ENCODE data around the gene CHCHD6. TPM values are rescaled to one million over a fixed set of nuclear protein-coding genes. Genes with fewer than 3 reads are reported as not detected.

Gene CHCHD6
- total RNA-seq, 1 donor, result 10.9 TPM

DNA sequence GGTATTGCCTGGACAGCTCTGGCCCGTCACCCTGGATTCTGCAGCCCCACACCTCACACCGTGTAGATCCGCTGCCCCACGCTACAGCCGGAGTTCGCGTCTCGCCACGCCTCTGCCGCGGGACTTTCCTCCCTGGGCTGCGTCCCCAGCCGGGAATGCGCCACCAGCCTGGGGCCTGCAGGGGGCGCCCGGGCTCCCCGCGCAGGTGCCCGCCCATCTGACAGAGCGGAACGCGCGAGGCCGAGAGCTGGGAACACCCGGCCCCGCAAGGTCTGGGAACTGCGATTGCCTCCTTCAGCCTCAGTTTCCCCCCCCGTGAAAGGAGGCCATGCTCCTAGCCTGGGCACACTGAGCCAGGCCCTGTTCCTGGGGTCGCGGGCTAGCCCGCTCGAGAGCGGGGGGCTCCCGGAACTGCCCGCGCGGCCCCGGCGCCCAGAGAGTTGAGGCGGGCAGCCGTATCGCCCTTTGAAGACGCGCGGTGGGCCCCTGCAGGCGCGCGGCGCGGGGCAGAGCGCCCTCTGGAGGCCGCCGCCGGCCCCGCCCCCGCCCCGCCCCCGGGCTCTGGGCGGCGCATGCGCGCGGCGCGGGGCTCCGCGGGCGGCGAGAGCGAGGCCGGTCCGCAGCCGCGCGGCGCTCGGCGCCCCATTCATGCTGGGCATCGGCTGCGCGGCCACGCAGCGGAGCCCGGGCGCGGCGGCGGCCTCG, 278.6 kb downstream of the CHCHD6 start, which contains the start of gene PLXNA1:
PLXNA1 (plus strand) TSS at position 645 of the 705 bp plus-strand sequence. CDS start 5,479 bp downstream, outside the sequence.
- Histone ChIP-seq H3K4me1 (ENCODE audit: insufficient read depth, low read length) (peaks cover 23% of the 10 kb centered on the region), H3K79me2 (ENCODE audit: insufficient read depth, low read length) (peaks cover 41% of the 10 kb centered on the region), H2AFZ (ENCODE audit: low read length) (peak within 1 kb of the TSS; percentile 81), H3K27me3 (ENCODE audit: insufficient read depth, low read length) (no peaks in the 10 kb centered on the region), H3K36me3 (ENCODE audit: insufficient read depth, low read length) (no peaks in the 10 kb centered on the region), H3K9me3 (ENCODE audit: low read depth, low read length) (no peaks in the 10 kb centered on the region), H3K4me2 (ENCODE audit: insufficient read depth, low read length) (peak within 1 kb of the TSS; percentile 78), H3K4me3 (ENCODE audit: insufficient read depth, low read length) (peak within 1 kb of the TSS; percentile 83), H4K20me1 (ENCODE audit: insufficient read depth, low read length) (peaks cover 37% of the 10 kb centered on the region), H3K27ac (ENCODE audit: low read depth, low read length) (peak within 1 kb of the TSS; percentile 63)
- DNase-seq (ENCODE audit: insufficient read length, low spot score, missing footprints), result peak; percentile 100
- peak; percentile 78 for TF ChIP-seq CTCF (IDR thresholded peaks at IDR 0.05; ENCODE audit: extremely low read depth, low read depth, low read length)

- no peak for TF ChIP-seq CTCF (IDR thresholded peaks at IDR 0.05; ENCODE audit: extremely low read depth, low read depth, low read length)
- Histone ChIP-seq H3K79me2 (ENCODE audit: insufficient read depth, low read length) (peaks cover 48% of the 10 kb centered on the region), H2AFZ (ENCODE audit: low read length) (no peak overlapping the region), H3K27me3 (ENCODE audit: insufficient read depth, low read length) (no peaks in the 10 kb centered on the region), H3K36me3 (ENCODE audit: insufficient read depth, low read length) (no peaks in the 10 kb centered on the region), H3K4me2 (ENCODE audit: insufficient read depth, low read length) (no peak overlapping the region), H3K9me3 (ENCODE audit: low read depth, low read length) (no peaks in the 10 kb centered on the region), H4K20me1 (ENCODE audit: insufficient read depth, low read length) (peaks cover 43% of the 10 kb centered on the region), H3K4me1 (ENCODE audit: insufficient read depth, low read length) (peaks cover 23% of the 10 kb centered on the region), H3K27ac (ENCODE audit: low read depth, low read length) (no peak overlapping the region), H3K4me3 (ENCODE audit: insufficient read depth, low read length) (peak overlapping the region; percentile 83)
- peak; percentile 97 for DNase-seq (ENCODE audit: insufficient read length, low spot score, missing footprints)
Measured at GRCh38 chr3:126983276-126983652, 279.2 kb downstream of the CHCHD6 start.

DNA sequence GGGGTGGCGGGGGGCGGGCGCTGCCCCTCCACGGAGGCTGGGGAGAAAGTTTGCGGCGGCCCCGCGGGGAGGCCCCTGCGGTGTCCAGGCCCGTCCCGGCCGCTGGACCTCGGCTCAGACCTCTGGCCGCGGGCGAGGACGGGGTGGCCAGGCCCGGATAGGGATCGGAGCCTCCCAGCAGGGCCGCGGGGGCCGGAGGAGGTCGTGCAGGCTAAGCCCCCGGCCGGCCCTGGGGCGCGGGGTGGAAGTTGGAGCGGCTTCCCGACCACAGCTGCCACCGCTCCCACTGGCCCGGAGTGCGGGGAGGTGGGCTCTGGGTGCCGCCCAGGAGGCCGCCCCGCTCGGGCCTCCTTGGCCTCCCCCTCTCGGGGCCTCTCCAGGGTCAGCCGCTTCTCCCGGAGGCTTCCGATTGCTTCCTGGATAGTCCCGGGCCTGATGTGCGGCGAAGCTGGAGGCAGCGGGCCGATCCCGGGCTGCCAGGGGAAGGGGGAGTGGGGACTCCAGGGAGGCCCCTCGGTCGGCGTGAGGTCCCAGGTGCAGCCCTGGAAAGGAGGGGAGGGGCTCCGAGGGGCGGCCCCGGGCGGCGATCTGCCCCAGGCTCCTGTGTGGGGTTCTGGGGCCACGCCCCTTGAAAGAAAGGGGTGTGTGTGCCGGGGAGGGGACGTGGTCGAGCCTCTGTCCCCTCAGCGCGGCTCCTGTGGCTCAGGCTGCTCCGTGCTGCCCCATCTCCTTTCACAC, 279.8 kb downstream of the CHCHD6 start:
- no peak for TF ChIP-seq CTCF (IDR thresholded peaks at IDR 0.05; ENCODE audit: extremely low read depth, low read depth, low read length)
- Histone ChIP-seq H3K9me3 (ENCODE audit: low read depth, low read length) (no peaks in the 10 kb centered on the region), H3K4me2 (ENCODE audit: insufficient read depth, low read length) (peak overlapping the region; percentile 76), H3K27me3 (ENCODE audit: insufficient read depth, low read length) (no peaks in the 10 kb centered on the region), H3K36me3 (ENCODE audit: insufficient read depth, low read length) (peaks cover 2% of the 10 kb centered on the region), H3K79me2 (ENCODE audit: insufficient read depth, low read length) (peaks cover 53% of the 10 kb centered on the region), H2AFZ (ENCODE audit: low read length) (peak overlapping the region; percentile 22), H3K27ac (ENCODE audit: low read depth, low read length) (peak overlapping the region; percentile 53), H3K4me3 (ENCODE audit: insufficient read depth, low read length) (peak overlapping the region; percentile 83), H3K4me1 (ENCODE audit: insufficient read depth, low read length) (peaks cover 23% of the 10 kb centered on the region), H4K20me1 (ENCODE audit: insufficient read depth, low read length) (peaks cover 48% of the 10 kb centered on the region)
- peak; percentile 96 for DNase-seq (ENCODE audit: insufficient read length, low spot score, missing footprints)
